ENCODE data around the gene IMPDH1. TPM values are rescaled to one million over a fixed set of nuclear protein-coding genes. Genes with fewer than 3 reads are reported as not detected.

The IMPDH1 gene
- total RNA-seq, 1 donor from 2014 or later = 81.7 TPM

DNA sequence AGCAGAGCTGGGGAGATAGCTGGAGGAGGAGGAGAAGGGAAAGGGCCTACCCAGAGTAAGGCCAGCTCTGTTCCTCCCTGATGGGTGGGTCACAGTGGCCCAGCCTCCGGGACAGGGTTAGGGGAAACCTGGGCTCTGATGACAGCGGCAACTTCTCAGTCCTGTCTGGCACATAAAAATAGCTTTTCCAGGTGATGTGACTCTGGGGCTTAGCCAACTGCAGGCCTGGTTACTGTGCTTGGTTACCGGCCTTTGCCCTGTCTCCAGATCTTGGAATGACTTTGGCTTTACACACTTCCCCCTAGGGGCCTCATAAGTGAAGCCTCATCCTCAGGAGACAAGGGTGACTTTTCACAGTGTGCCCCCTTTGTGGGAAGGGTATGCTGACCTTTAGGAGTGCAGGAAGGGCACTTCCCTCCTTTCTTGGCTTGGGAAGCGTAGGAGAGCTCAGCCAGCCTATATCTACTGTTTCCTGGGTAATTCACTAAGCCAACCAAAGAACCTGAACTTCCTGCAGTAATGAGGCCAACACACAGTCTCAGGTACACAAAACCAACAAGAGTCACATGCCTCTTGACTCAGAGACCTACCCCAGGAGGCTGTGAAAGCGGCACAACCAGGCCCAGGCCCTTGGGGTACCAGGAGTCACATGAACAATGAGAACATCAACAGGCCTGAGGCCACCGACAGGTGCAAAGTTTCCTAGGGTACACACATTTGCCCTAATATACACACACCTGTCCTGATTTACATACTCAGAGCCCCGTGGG is 34.2 kb upstream of the IMPDH1 start:
- TF ChIP-seq CTCF (IDR thresholded peaks at IDR 0.05; ENCODE audit: partially characterized antibody, unreplicated experiment) = no peak
- no peaks in the 10 kb centered on the region for H3K36me3 Mint-ChIP-seq (ENCODE audit: unreplicated experiment)
- H3K9me3 Mint-ChIP-seq (ENCODE audit: unreplicated experiment) = peaks cover 6% of the 10 kb centered on the region
- H3K4me1 Mint-ChIP-seq (ENCODE audit: low read depth, unreplicated experiment) = peaks cover 3% of the 10 kb centered on the region
- no peak overlapping the region for H3K27ac Mint-ChIP-seq (ENCODE audit: unreplicated experiment)
- no peak for DNase-seq
- H3K27me3 Mint-ChIP-seq (ENCODE audit: unreplicated experiment) = no peaks in the 10 kb centered on the region
- H3K4me3 Mint-ChIP-seq (ENCODE audit: unreplicated experiment) = no peak overlapping the region

GRCh38 chr7:128442356-128442755 is 32.6 kb upstream of the IMPDH1 start:
- Mint-ChIP-seq H3K27ac (ENCODE audit: unreplicated experiment) (no peak overlapping the region), H3K4me3 (ENCODE audit: unreplicated experiment) (no peak overlapping the region), H3K36me3 (ENCODE audit: unreplicated experiment) (no peaks in the 10 kb centered on the region), H3K27me3 (ENCODE audit: unreplicated experiment) (no peaks in the 10 kb centered on the region), H3K9me3 (ENCODE audit: unreplicated experiment) (peaks cover 6% of the 10 kb centered on the region), H3K4me1 (ENCODE audit: low read depth, unreplicated experiment) (peaks cover 3% of the 10 kb centered on the region)
- no peak for DNase-seq
- no peak for TF ChIP-seq CTCF (IDR thresholded peaks at IDR 0.05; ENCODE audit: partially characterized antibody, unreplicated experiment)

DNA sequence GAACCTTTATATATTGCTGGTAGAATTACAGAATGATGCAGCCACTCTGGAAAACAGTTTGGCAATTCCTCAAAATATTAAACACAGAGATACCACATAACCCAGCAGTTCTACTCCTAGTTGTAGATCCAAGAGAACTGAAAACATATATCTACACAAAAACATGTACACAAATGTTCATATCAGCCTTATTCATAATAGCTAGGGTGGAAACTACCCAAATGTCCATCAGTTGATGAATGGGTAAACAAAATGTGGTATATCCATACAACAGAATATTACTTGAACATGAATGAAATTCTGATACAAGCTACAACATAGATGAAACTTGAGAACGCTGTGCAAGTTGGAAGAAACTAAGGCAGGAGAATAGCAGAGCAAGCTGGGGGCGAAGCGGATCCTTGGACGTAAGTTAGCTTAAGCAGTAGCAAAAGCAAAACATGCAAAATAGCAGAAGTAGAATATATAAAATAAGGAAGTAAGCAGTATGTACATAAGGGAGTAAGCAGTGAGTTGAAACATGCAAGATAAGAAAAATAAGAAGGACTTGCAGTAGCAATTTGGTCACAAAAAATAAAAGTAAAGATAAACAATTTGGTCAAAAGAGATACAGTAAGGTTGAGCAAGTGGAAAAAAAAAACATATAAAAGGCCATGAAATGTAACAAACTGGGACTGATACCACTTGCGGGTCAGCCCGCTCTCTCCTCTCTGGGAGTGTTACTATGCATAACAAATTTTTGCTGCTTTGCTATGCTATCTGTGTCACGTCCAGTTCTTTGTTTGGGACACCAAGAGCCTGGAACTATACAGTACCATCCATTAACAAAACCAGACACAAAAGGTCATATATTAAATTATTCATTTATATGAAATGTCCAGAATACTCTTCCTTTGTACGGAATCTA is 27.9 kb upstream of the IMPDH1 start:
- no peaks in the 10 kb centered on the region for H3K9me3 Mint-ChIP-seq (ENCODE audit: unreplicated experiment)
- no peak for TF ChIP-seq CTCF (IDR thresholded peaks at IDR 0.05; ENCODE audit: partially characterized antibody, unreplicated experiment)
- no peak overlapping the region for H3K27ac Mint-ChIP-seq (ENCODE audit: unreplicated experiment)
- H3K36me3 Mint-ChIP-seq (ENCODE audit: unreplicated experiment) = no peaks in the 10 kb centered on the region
- no peaks in the 10 kb centered on the region for H3K4me1 Mint-ChIP-seq (ENCODE audit: low read depth, unreplicated experiment)
- H3K4me3 Mint-ChIP-seq (ENCODE audit: unreplicated experiment) = no peak overlapping the region
- DNase-seq = no peak
- H3K27me3 Mint-ChIP-seq (ENCODE audit: unreplicated experiment) = no peaks in the 10 kb centered on the region

DNA sequence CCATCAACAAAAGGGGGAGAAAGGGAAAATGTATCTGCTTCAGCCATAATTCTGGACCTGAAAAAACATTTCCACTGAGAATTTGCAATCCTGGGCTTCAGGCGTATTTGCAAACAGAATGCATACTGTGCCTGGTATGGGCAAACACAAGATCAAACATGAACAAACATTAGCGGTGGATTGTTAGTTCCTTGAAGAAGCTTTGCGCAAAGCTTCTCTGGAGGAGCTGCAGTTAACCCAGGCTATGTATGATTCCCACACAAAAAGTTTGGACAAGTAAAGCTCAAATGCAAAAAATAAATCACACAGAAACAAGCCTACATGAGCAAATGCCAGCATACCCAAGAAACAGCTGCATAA is 25.5 kb upstream of the IMPDH1 start:
- DNase-seq = no peak
- TF ChIP-seq CTCF (IDR thresholded peaks at IDR 0.05; ENCODE audit: partially characterized antibody, unreplicated experiment) = no peak
- no peaks in the 10 kb centered on the region for H3K9me3 Mint-ChIP-seq (ENCODE audit: unreplicated experiment)
- H3K4me1 Mint-ChIP-seq (ENCODE audit: low read depth, unreplicated experiment) = peaks cover 2% of the 10 kb centered on the region
- no peak overlapping the region for H3K4me3 Mint-ChIP-seq (ENCODE audit: unreplicated experiment)
- peaks cover 2% of the 10 kb centered on the region for H3K27me3 Mint-ChIP-seq (ENCODE audit: unreplicated experiment)
- H3K27ac Mint-ChIP-seq (ENCODE audit: unreplicated experiment) = no peak overlapping the region
- H3K36me3 Mint-ChIP-seq (ENCODE audit: unreplicated experiment) = no peaks in the 10 kb centered on the region
